AG20443 (cell line): ENCODE measurements around the gene OR13F1.
"Not testable (repeated sequence)": the region's sequence is repeated elsewhere in the genome, so short reads cannot be mapped to it uniquely, and the experiment has no call there.

Experiments
- DNase-seq: peaks from one replicate; pipeline ENCODE4 v3.0.0; 2012; ENCODE audit warnings: low spot score, mixed read lengths

Gene OR13F1, protein sequence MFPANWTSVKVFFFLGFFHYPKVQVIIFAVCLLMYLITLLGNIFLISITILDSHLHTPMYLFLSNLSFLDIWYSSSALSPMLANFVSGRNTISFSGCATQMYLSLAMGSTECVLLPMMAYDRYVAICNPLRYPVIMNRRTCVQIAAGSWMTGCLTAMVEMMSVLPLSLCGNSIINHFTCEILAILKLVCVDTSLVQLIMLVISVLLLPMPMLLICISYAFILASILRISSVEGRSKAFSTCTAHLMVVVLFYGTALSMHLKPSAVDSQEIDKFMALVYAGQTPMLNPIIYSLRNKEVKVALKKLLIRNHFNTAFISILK

GRCh38 chr9:104503963-104504362 is at the start of gene OR13F1:
Gene OR13F1, plus strand, starts transcription at chr9:104504263. Its CDS starts 0 bp downstream, at chr9:104504263.
- DNase-seq = no peak

DNA sequence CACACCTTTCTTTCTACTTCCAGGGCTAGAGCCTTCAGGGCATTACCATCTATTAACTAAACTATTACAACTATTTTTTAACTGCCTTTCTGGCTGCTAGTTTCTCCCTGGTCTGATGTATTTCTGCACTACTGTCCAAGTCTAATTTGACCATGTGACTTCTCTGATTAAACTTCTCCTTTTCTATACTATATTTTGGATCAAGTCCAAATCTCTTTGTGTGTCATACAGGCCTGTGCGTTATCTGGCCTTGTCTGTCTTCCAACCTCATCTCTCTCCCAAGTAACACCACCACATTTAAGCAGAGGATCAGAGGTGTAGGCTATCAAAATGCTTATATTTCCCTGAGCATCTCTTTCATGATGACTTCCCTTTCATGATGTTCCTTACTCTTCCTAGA is 47.2 kb upstream of the OR13F1 start:
- DNase-seq = no peak

GRCh38 chr9:104463864-104464263 is 40.2 kb upstream of the OR13F1 start:
- no peak for DNase-seq

- no peak for DNase-seq
Measured at GRCh38 chr9:104468261-104468660, 35.8 kb upstream of the OR13F1 start.

DNA sequence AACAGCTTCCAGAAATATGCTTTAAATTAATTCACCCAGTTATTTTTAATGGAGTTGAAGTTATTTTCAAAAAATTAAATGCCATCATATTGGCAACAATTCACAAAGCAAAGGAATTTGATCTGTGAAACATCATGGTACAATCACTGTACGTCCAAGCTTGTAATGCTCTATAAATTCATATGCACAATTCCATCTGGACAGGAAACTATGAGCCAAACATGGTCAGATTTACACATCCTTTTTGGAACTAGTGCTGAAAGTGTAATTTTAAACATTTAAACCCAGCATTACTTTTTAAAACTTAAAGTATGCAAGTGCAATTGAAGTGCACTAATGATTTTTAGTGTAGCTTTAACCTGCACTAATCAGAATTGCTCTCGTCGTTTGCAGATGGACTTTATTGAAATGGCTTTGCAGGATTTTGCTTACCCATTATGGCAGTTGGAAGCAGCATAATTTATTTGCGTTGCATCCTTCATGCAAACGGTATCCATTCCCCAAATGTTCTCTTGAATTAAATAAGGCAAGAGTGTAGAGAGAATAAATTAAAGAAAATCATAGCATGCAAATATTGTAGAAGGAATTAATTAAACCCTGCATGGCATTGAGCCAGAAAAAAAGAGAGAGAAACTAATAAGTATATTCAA is 21.0 kb upstream of the OR13F1 start:
- no peak for DNase-seq

DNA sequence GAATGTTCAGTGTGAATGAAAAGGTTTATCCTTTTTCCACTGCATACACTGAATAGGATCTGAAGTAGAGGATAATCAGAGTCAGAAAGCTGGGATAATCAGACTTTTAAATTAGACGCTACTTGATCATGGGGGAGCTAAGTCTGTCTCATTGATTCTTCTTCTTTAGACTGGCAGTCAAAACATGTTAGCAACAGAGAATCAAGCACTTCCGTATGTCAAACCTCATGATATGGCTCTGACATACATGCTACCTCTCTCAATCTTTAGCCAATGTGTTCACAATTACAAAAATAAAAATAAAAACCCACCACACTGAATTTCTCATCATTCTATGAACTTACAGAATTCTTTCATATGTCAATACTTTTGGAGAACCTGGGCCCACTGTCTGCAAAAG is 19.0 kb upstream of the OR13F1 start:
- DNase-seq = no peak

- no peak for DNase-seq
Measured at GRCh38 chr9:104494808-104495207, 9.3 kb upstream of the OR13F1 start.

- DNase-seq = no peak
Measured at GRCh38 chr9:104503440-104503839, 623 bp upstream of the OR13F1 start.

DNA sequence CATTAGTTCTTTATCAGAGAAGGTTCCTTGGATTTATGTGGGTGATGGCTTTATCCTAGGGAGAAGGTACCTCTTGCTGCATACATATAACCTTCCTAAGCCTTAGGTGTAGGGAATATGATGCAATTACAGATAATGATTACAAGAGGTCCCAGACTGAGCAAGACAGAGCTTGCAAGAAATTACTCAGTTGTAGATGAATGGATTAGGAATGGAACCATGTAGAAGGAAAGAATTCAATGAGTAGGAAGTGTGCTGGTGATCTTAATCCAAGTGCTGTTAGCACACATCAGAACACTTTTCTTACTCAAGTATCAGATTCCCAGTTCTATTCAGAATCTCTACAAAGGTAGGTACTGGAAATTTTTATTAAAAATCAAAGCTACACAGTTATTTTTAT is 2.5 kb downstream of the OR13F1 start:
- DNase-seq = no peak

- DNase-seq = no peak
Measured at GRCh38 chr9:104514901-104515300, 10.8 kb downstream of the OR13F1 start.

DNA sequence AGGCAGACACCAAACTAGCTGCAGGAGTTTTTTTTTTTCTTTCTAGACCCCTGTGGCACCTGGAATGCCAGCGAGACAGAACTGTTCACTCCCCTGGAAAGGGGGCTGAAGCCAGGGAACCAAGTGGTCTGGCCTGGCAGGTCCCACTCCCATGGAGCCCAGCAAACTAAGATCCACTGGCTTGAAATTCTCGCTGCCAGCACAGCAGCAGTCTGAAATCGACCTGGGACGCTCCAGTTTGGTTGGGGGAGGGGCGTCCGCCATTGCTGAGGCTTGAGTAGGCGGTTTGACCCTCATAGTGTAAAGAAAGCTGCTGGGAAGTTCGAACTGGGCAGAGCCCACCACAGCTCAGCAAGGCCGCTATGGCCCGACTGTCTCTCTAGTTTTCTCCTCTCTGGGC is 16.2 kb downstream of the OR13F1 start:
- DNase-seq = not testable (repeated sequence)

- no peak for DNase-seq
Measured at GRCh38 chr9:104527109-104527508, 23.0 kb downstream of the OR13F1 start, which contains the start of gene OR13C4. Gene OR13C4, minus strand, starts transcription at chr9:104527209. Its CDS starts 0 bp downstream, at chr9:104527209.

DNA sequence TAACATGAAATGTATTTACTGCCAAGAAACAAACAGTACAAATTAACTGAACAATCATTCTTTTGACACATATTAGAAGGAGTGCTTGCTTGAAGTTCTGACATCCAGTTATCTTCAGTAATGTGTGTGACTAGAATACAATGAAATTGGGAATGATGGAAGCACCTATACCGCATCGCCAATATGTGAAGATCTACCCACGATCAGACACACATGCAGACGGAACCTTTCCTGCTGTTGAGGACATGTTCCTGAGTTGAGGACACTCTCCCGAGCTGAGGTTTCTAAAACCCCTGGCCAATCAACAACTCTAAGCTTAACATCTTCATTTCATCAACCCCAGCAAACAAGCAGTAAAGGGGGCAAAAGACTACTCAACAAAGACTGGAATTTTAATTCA is 32.7 kb downstream of the OR13F1 start, which contains the start of gene OR13C3:
Gene OR13C3 (minus strand): TSS at position 101 of the 400 bp plus-strand sequence. CDS start 133 bp downstream, outside the sequence.
- no peak for DNase-seq

DNA sequence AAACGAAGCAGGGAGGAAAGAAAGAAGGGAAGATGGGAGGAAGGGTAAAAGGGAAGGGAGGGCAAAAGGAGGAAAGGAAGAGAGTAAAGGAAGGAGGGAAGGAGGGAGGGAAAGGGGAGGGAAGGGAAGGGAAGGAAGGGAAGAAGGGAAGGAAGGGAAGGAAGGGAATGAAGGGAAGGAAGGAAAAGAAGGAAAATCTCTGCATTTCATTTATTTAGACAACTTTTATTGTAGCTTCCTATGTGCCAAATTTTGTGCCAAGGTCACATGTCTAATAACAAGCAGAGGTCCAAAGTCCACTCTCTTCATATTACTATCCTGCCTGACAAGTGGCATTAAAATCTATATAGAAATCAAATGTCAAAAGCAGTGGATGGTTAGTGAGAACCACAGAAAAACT is 35.2 kb downstream of the OR13F1 start:
- no peak for DNase-seq

DNA sequence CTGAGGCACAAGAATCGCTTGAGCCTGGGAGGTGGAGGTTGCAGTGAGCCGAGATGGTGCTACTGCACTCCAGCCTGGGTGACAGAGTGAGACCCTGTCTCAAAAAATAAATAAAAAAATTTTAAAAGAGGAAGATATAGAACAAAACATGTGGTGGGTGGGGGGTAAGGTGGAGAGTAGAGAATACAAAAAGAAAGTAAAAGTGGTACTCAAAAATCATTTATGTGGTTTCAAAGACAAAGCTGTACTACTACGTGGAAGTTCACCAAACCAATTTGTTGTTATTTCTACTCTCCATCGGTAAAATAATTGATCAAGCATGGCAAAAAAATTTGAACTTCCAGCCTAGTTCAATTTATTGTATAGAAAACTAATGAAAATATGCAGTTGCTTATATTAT is 40.6 kb downstream of the OR13F1 start:
- DNase-seq = no peak

- DNase-seq = peak; percentile 11
Measured at GRCh38 chr9:104553261-104553660, 49.2 kb downstream of the OR13F1 start.
